Endothelial cell of umbilical vein (primary cell): ENCODE measurements around the gene ASIP. TPM values are rescaled to one million over a fixed set of nuclear protein-coding genes. Genes with fewer than 3 reads are reported as not detected.

Experiments used
- BruUV-seq: library from RNA; stranded (reverse); fragments of 400-500 nt; replicated peaks from 2 replicates; lab custom pipeline; 2021; lab: Mats Ljungman, UMichigan
- CTCF ChIA-PET: fragments of 300-600, 350-600 bp; sonication (Branson Sonifier 250); formaldehyde crosslinking; loops from one replicate; lab custom pipeline; 2021; ENCODE audit warnings: antibody characterized with exemption, inconsistent platforms; lab: Charles Lee
- POLR2A ChIA-PET: fragments of 300-600, 350-600 bp; sonication (Branson Sonifier 250); formaldehyde crosslinking; loops from one replicate; lab custom pipeline; 2021; ENCODE audit warnings: antibody characterized with exemption, inconsistent platforms; lab: Charles Lee
- DNase-seq: peaks from one replicate; pipeline ENCODE4 v3.0.0-alpha.2; 2011; ENCODE audit warnings: low read depth, low spot score
- FAIRE-seq: peaks from 2 replicates; lab custom pipeline; 2011; peaks lifted over from hg19 to GRCh38; lab: Jason Lieb, UNC
- H2AFZ ChIP-seq: 2 replicates; pipeline ENCODE4 v1.6.0; 2012; ENCODE audit warnings: low read depth, low read length, control low read depth, inconsistent platforms
- H3K27ac ChIP-seq: 2 replicates; pipeline ENCODE4 v1.5.1; 2011; ENCODE audit warnings: low read depth, mild to moderate bottlenecking, control low read depth, low read length, moderate library complexity; ENCODE audit not compliant: insufficient read depth
- H3K27me3 ChIP-seq, 2 experiments: 2 replicates each; pipeline versions ENCODE4 v1.6.0 to v1.6.1; 2011; ENCODE audit warnings: low read length in 2 of 2, mixed read lengths in 1 of 2; ENCODE audit not compliant: control insufficient read depth in 2 of 2, insufficient read depth in 2 of 2
- H3K36me3 ChIP-seq, 2 experiments: 2 replicates in 1 of 2; 3 replicates in 1 of 2; pipeline ENCODE4 v1.5.1; 2011; ENCODE audit warnings: low read length in 2 of 2, mild to moderate bottlenecking in 1 of 2, moderate library complexity in 1 of 2; ENCODE audit not compliant: control insufficient read depth in 2 of 2, insufficient read depth in 2 of 2; ENCODE audit errors: extremely low read depth in 1 of 2
- H3K4me1 ChIP-seq: 3 replicates; pipeline ENCODE4 v1.5.1; 2011; ENCODE audit warnings: mild to moderate bottlenecking, low read length; ENCODE audit not compliant: control insufficient read depth, insufficient read depth; ENCODE audit errors: extremely low read depth
- H3K4me2 ChIP-seq: 2 replicates; pipeline ENCODE4 v1.6.1; 2011; ENCODE audit warnings: low read length, control low read depth, mixed read lengths; ENCODE audit not compliant: insufficient read depth
- H3K4me3 ChIP-seq, 3 experiments: fragments of 200-600 bp in 1 of 3; sonication (generic), shearing (Covaris generic) in 1 of 3; replicated peaks in 1 of 3; 2 replicates each; pipeline ENCODE4 v1.5.1; 2011 to 2016; ENCODE audit warnings: control low read depth in 3 of 3, low read length in 3 of 3, mild to moderate bottlenecking in 2 of 3, inconsistent platforms in 1 of 3, low read depth in 1 of 3, moderate library complexity in 1 of 3; ENCODE audit not compliant: insufficient read depth in 1 of 3
- H3K79me2 ChIP-seq: 2 replicates; pipeline ENCODE4 v1.6.0; 2012; ENCODE audit warnings: low read length, inconsistent platforms; ENCODE audit not compliant: control insufficient read depth, insufficient read depth
- H3K9ac ChIP-seq: replicated peaks from 2 replicates; pipeline ENCODE3; 2011; ENCODE audit warnings: low read length, control low read depth; ENCODE audit not compliant: insufficient read depth; ENCODE audit errors: extremely low read depth
- H3K9me1 ChIP-seq: replicated peaks from 3 replicates; pipeline ENCODE4 v1.6.0; 2011; ENCODE audit warnings: mild to moderate bottlenecking, low read length; ENCODE audit not compliant: control insufficient read depth, insufficient read depth; ENCODE audit errors: extremely low read depth
- H3K9me3 ChIP-seq: replicated peaks from 2 replicates; pipeline ENCODE4 v1.5.1; 2012; ENCODE audit warnings: low read length, inconsistent platforms; ENCODE audit not compliant: control insufficient read depth, insufficient read depth
- H4K20me1 ChIP-seq: replicated peaks from 2 replicates; pipeline ENCODE3; 2011; ENCODE audit warnings: mild to moderate bottlenecking, low read length; ENCODE audit not compliant: control insufficient read depth, insufficient read depth; ENCODE audit errors: extremely low read depth
- EZH2 ChIP-seq: IDR thresholded peaks from 2 replicates; pipeline ENCODE4 v1.6.1; 2012; ENCODE audit warnings: borderline replicate concordance, low read depth, mild to moderate bottlenecking, moderate library complexity, low read length, inconsistent platforms; ENCODE audit not compliant: severe bottlenecking
- FOS ChIP-seq: IDR thresholded peaks from 2 replicates; pipeline ENCODE4 v1.6.1; 2011; ENCODE audit warnings: mild to moderate bottlenecking, low read length, moderate library complexity, borderline replicate concordance; ENCODE audit not compliant: insufficient read depth
- GATA2 ChIP-seq: IDR thresholded peaks from 2 replicates; pipeline ENCODE4 v1.7.0; 2011; ENCODE audit warnings: low read depth, mild to moderate bottlenecking, moderate library complexity, mixed read lengths, low read length; ENCODE audit not compliant: insufficient read length, insufficient read depth
- JUN ChIP-seq: IDR thresholded peaks from 2 replicates; pipeline ENCODE4 v1.6.1; 2011; ENCODE audit warnings: borderline replicate concordance, low read depth; ENCODE audit not compliant: insufficient read length, insufficient read depth
- MYC ChIP-seq: IDR thresholded peaks from one replicate; pipeline ENCODE4 v1.6.1; 2011; ENCODE audit warnings: mild to moderate bottlenecking, low read depth, low read length
- POLR2A ChIP-seq: IDR thresholded peaks from 2 replicates; pipeline ENCODE4 v1.6.1; 2012; ENCODE audit warnings: low read depth, mild to moderate bottlenecking, control low read depth, low read length
- POLR2AphosphoS5 ChIP-seq: IDR thresholded peaks from 2 replicates; pipeline ENCODE4 v1.6.1; 2012; ENCODE audit warnings: low read depth, mild to moderate bottlenecking, control low read depth, low read length, moderate library complexity; ENCODE audit not compliant: insufficient read depth
- dilution Hi-C: fragments of 300-500 bp; cut with MboI; formaldehyde crosslinking; loops from one replicate; pipeline ENCODE4 v1.15.0; 2019; ENCODE audit warnings: low sequenced_read_pairs; ENCODE audit not compliant: extremely low pct_ligation_motif_present
- intact Hi-C: fragments of 100-400 bp; cut with micrococcal nuclease; formaldehyde crosslinking; loops from one replicate; pipeline ENCODE4 v1.10.0; 2022
- polyA plus RNA-seq, 4 experiments: library from polyadenylated mRNA; depleted of rRNA in 3 of 4; stranded (reverse) in 3 of 4; unstranded in 1 of 4; fragments of >200 nt; gene quantifications; 2 replicates each; pipeline versions ENCODE4 v1.2.1 to v1.2.3, GENCODE V29; 2011 to 2012; ENCODE audit warnings: missing spikeins in 1 of 4
- total RNA-seq: library from RNA; stranded (reverse); gene quantifications from 2 replicates; pipeline ENCODE4 v1.2.3, GENCODE V29; 2021
- TF ChIP-seq, protein P1 (sequence below), 2 donors: IDR thresholded peaks; 1 replicate in 1 of 2; 2 replicates in 1 of 2; pipeline ENCODE4 v1.5.1; 2011; ENCODE audit warnings: low read length in 2 of 2, mild to moderate bottlenecking in 2 of 2, moderate library complexity in 2 of 2, control low read depth in 1 of 2, inconsistent platforms in 1 of 2, low read depth in 1 of 2; ENCODE audit not compliant: insufficient read depth in 1 of 2; ENCODE audit errors: extremely low read depth in 1 of 2
- TF ChIP-seq, protein P2 (sequence below): IDR thresholded peaks from 2 replicates; pipeline ENCODE4 v1.6.1; 2011; ENCODE audit not compliant: insufficient read depth, insufficient read length

The ASIP gene
- total and polyA plus RNA-seq, 2 donors (not counting 3 experiments of a cell fraction or from before 2014, with no cell fraction given): not detected

DNA sequence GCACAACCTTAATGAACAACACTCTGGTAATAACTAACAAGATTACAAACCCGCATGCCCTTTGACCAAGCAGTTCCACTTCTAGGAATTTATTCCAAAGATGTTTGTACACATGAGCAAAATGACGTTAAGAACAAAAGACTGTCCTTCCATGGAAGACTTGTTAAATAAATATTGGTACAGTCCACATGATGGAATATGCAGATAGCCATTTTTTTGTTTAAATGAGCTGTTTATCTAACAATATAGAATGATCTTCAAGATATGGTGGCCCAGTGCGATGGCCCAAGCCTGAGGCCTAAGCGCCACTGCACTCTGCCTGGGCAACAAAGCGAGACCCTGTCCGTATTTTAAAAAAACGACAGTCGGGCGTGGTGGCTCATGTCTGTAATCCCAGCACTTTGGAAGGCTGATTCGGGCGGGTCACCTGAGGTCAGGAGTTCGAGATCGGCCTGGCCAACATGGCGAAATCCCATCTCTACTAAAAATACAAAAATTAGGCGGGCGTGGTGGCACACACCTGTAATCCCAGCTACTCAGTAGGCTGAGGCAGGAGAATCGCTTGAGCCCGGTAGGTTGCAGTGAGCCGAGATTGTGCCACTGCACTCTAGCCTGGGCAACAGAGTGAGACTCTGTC, 69.4 kb downstream of the ASIP start:
- ChIA-PET CTCF (interaction anchor here (0.7 to 5.6 kb wide), 5 partner anchors 120 to 459 kb away, joined by 4 to 107 read pairs (median 30); no protein-coding TSS in a partner anchor), POLR2A (no interaction called here)
- Histone ChIP-seq H4K20me1 (no peaks in the 10 kb centered on the region), H3K27me3 (no peaks in the 10 kb centered on the region), H2AFZ (no peak overlapping the region), H3K36me3 (no peaks in the 10 kb centered on the region), H3K9me3 (no peaks in the 10 kb centered on the region), H3K4me2 (no peak overlapping the region), H3K4me1 (peaks cover 9% of the 10 kb centered on the region), H3K4me3 (no peak overlapping the region), H3K9ac (no peak overlapping the region), H3K9me1 (no peaks in the 10 kb centered on the region), H3K79me2 (no peaks in the 10 kb centered on the region), H3K27ac (no peak overlapping the region)
- no TSS peak for BruUV-seq
- dilution Hi-C loops (no loop called here), intact Hi-C loops (loop anchor here (5.0 kb wide), 2 partner anchors 102 to 457 kb away; no protein-coding TSS in a partner anchor)
- DNase-seq (no peak), FAIRE-seq (no peak)
- TF ChIP-seq EZH2 (no peak), FOS (no peak), MYC (no peak), POLR2AphosphoS5 (no peak), JUN (no peak), POLR2A (no peak), GATA2 (no peak)
- TF ChIP-seq, protein P1, sequence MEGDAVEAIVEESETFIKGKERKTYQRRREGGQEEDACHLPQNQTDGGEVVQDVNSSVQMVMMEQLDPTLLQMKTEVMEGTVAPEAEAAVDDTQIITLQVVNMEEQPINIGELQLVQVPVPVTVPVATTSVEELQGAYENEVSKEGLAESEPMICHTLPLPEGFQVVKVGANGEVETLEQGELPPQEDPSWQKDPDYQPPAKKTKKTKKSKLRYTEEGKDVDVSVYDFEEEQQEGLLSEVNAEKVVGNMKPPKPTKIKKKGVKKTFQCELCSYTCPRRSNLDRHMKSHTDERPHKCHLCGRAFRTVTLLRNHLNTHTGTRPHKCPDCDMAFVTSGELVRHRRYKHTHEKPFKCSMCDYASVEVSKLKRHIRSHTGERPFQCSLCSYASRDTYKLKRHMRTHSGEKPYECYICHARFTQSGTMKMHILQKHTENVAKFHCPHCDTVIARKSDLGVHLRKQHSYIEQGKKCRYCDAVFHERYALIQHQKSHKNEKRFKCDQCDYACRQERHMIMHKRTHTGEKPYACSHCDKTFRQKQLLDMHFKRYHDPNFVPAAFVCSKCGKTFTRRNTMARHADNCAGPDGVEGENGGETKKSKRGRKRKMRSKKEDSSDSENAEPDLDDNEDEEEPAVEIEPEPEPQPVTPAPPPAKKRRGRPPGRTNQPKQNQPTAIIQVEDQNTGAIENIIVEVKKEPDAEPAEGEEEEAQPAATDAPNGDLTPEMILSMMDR (IDR thresholded peaks at IDR 0.05; ENCODE audit: extremely low read depth in 1 of 2, insufficient read depth in 1 of 2, low read depth in 1 of 2, low read length in 2 of 2): no peak
- TF ChIP-seq, protein P2, sequence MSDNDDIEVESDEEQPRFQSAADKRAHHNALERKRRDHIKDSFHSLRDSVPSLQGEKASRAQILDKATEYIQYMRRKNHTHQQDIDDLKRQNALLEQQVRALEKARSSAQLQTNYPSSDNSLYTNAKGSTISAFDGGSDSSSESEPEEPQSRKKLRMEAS: no peak
